Glutamatergic neuron (in vitro differentiated cells): ENCODE measurements around the gene IL17RD. TPM values are rescaled to one million over a fixed set of nuclear protein-coding genes. Genes with fewer than 3 reads are reported as not detected.

ENCODE experiments used
- DNase-seq: peaks from one replicate; pipeline ENCODE4 v3.0.0; 2022
- H3K27ac Mint-ChIP-seq: one replicate; pipeline ENCODE4 v1.8.0; 2020; ENCODE audit warnings: mild to moderate bottlenecking, mixed read lengths, inconsistent platforms; ENCODE audit not compliant: unreplicated experiment
- H3K27me3 Mint-ChIP-seq: one replicate; pipeline ENCODE4 v1.8.0; 2020; ENCODE audit warnings: mild to moderate bottlenecking, moderate library complexity, mixed read lengths, inconsistent platforms; ENCODE audit not compliant: unreplicated experiment
- H3K36me3 Mint-ChIP-seq: one replicate; pipeline ENCODE4 v1.8.0; 2020; ENCODE audit warnings: mild to moderate bottlenecking, mixed read lengths, inconsistent platforms; ENCODE audit not compliant: unreplicated experiment
- H3K4me1 Mint-ChIP-seq: one replicate; pipeline ENCODE4 v1.8.0; 2020; ENCODE audit warnings: mild to moderate bottlenecking, low read depth, mixed read lengths, inconsistent platforms; ENCODE audit not compliant: unreplicated experiment
- H3K4me3 Mint-ChIP-seq: one replicate; pipeline ENCODE4 v1.8.0; 2020; ENCODE audit warnings: mild to moderate bottlenecking, mixed read lengths, inconsistent platforms; ENCODE audit not compliant: unreplicated experiment
- H3K9me3 Mint-ChIP-seq: one replicate; pipeline ENCODE4 v1.8.0; 2020; ENCODE audit warnings: mild to moderate bottlenecking, moderate library complexity, mixed read lengths, inconsistent platforms; ENCODE audit not compliant: unreplicated experiment
- total RNA-seq: library from RNA; stranded (reverse); fragmentation: NEBNext Ultra II Directional; extraction: Animal tissue kit (Norgen Biotek cat#: 25700); gene quantifications from one replicate; pipeline ENCODE4 v1.2.1, GENCODE V29; 2021; ENCODE audit not compliant: unreplicated experiment
- TF ChIP-seq, protein P1 (sequence below): fragments of 200-600 bp; sonication (generic); IDR thresholded peaks from one replicate; pipeline ENCODE4 v1.5.0; 2021; ENCODE audit not compliant: partially characterized antibody, unreplicated experiment

Gene IL17RD
- total RNA-seq, 1 donor from 2014 or later = 31.1 TPM

DNA sequence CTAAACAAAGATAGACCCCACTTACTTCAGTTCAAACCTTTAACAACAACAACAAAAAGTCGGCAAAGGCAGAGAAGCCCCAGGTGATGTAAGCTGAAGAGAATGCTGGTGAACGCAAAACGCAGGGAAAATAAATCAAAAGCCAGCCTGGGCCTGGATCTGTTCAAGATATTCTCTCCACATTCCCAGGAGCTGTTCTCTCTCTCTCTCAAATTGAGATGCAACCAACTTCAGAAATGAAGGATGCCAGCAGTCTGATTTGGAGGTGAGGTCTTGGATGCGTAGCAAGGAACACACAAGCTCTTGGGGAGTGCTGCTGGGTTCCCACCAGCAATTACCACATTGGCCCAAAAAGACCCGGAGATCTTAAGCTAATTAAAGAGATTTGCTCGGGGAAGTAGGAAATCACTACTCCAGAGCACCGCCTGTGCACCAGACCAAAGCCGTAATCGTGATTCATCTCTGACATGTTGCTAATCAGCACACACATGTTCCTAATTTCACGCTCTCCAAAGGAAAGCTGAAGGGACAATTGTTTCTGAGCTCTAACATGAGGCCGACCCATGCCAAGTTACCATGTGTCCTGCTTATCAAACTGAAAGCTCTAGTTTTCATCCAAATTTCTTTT lies 37.1 kb downstream of the IL17RD start:
- Mint-ChIP-seq H3K27ac (no peak overlapping the region), H3K27me3 (peaks cover 9% of the 10 kb centered on the region), H3K36me3 (peaks cover 4% of the 10 kb centered on the region), H3K9me3 (peaks cover 14% of the 10 kb centered on the region), H3K4me3 (no peak overlapping the region), H3K4me1 (peaks cover 24% of the 10 kb centered on the region)
- no peak for DNase-seq
- TF ChIP-seq, protein P1, sequence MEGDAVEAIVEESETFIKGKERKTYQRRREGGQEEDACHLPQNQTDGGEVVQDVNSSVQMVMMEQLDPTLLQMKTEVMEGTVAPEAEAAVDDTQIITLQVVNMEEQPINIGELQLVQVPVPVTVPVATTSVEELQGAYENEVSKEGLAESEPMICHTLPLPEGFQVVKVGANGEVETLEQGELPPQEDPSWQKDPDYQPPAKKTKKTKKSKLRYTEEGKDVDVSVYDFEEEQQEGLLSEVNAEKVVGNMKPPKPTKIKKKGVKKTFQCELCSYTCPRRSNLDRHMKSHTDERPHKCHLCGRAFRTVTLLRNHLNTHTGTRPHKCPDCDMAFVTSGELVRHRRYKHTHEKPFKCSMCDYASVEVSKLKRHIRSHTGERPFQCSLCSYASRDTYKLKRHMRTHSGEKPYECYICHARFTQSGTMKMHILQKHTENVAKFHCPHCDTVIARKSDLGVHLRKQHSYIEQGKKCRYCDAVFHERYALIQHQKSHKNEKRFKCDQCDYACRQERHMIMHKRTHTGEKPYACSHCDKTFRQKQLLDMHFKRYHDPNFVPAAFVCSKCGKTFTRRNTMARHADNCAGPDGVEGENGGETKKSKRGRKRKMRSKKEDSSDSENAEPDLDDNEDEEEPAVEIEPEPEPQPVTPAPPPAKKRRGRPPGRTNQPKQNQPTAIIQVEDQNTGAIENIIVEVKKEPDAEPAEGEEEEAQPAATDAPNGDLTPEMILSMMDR = no peak

DNA sequence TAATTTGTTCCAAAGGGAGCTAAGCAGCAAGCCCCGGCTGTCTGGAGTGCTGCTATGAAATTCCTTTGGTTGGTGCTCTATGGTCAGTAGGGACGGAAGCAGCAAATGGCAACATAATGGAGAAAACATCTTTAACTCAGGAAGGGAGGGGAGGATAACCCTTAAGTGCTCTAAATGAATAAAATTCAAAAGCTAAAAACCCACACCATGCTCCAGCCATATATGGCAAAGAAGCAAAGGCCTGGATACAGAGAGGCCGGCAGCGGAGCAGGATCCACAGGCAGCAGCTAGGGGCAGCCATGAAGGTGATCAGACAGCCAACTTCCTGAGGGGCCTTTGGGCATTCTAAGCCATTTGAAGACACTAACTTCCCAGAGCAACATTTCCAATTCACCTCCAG lies 38.9 kb downstream of the IL17RD start:
- Mint-ChIP-seq H3K27ac (no peak overlapping the region), H3K4me3 (no peak overlapping the region), H3K4me1 (peaks cover 24% of the 10 kb centered on the region), H3K36me3 (peaks cover 4% of the 10 kb centered on the region), H3K9me3 (peaks cover 7% of the 10 kb centered on the region), H3K27me3 (peaks cover 4% of the 10 kb centered on the region)
- DNase-seq = no peak
- TF ChIP-seq, protein P1 = no peak

DNA sequence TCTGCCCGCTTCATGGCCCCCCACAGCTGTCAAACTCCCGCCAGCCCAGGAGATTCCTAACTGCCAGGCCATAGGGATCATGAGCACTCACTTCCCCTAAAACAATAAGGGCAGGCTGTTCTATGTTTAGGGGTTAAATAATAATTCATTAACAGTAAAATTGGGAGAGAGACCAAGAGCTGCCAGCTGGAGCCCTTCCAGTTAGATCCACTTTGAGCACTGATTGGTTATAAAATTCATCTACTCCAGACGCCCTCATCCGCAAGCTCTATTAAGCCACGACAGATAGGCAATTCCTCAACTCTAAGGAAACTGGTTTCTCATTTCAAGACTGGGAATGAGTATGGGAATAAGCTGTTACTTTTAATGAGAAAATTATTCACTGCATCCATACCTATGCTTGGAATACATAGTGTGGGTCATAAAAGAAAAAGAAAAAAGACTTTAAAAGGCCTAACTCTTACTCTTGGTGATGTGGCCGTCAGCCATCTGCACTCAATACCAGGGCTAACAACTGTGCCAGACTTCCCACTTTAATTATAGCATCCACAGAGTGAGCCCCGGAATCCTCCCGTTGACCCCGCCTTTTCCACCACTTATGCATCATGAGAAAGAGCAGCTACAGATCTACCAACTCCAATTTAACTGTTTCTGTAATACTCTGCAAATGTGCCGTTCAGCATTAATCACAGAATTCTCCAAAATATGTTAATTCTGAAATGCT lies 44.5 kb downstream of the IL17RD start:
- peaks cover 2% of the 10 kb centered on the region for H3K27me3 Mint-ChIP-seq
- peaks cover 9% of the 10 kb centered on the region for H3K4me1 Mint-ChIP-seq
- TF ChIP-seq, protein P1 = no peak
- no peak overlapping the region for H3K27ac Mint-ChIP-seq
- DNase-seq = no peak
- no peak overlapping the region for H3K4me3 Mint-ChIP-seq
- peaks cover 3% of the 10 kb centered on the region for H3K9me3 Mint-ChIP-seq
- H3K36me3 Mint-ChIP-seq = peaks cover 4% of the 10 kb centered on the region

DNA sequence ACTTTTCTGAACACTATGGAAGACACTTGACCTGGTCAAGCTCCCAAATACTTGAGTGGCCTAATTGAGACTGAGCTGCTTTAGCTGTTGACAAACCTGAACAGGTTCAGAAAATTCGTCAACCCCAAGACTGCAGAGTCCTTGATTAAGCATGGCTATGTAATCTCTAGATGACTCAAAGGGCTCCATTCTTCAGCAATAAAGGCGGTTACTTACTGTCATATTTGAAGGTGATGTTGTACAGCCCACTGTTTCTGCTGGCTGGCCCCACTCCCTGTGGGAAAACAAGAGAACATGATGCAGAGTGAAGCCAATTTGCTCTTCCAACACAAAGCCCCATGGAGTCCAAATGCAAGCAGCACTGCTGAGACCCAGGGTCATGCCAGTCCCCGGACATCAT lies 45.1 kb downstream of the IL17RD start:
- H3K4me1 Mint-ChIP-seq = peaks cover 9% of the 10 kb centered on the region
- DNase-seq = no peak
- H3K4me3 Mint-ChIP-seq = no peak overlapping the region
- H3K36me3 Mint-ChIP-seq = peaks cover 4% of the 10 kb centered on the region
- H3K27me3 Mint-ChIP-seq = peaks cover 2% of the 10 kb centered on the region
- peaks cover 3% of the 10 kb centered on the region for H3K9me3 Mint-ChIP-seq
- H3K27ac Mint-ChIP-seq = no peak overlapping the region
- TF ChIP-seq, protein P1 = no peak

DNA sequence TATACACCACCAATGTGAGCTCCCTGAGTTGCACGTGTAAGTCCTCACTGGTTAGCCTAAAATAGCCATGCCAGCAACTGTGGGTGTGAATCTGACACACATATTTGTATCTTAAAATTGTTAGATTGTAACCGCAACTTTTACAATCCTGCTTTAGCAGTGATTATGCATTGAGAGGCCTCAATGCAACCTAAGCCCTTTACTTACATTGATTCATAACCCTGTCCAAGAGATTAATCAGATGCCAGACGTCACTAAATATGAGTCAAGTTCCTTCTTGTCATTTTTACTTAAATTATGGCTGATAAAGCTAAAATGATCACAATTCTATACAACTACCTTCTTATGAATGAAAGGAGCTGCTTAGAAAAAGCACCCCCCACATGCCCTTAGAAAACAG lies 46.9 kb downstream of the IL17RD start:
- no peak overlapping the region for H3K4me3 Mint-ChIP-seq
- H3K9me3 Mint-ChIP-seq = peaks cover 1% of the 10 kb centered on the region
- no peak overlapping the region for H3K27ac Mint-ChIP-seq
- peaks cover 9% of the 10 kb centered on the region for H3K4me1 Mint-ChIP-seq
- peaks cover under 1% of the 10 kb centered on the region for H3K27me3 Mint-ChIP-seq
- peaks cover 2% of the 10 kb centered on the region for H3K36me3 Mint-ChIP-seq
- DNase-seq = no peak
- TF ChIP-seq, protein P1 = no peak
